Measurements from ENCODE around the gene CD22.

CD22 gene

DNA sequence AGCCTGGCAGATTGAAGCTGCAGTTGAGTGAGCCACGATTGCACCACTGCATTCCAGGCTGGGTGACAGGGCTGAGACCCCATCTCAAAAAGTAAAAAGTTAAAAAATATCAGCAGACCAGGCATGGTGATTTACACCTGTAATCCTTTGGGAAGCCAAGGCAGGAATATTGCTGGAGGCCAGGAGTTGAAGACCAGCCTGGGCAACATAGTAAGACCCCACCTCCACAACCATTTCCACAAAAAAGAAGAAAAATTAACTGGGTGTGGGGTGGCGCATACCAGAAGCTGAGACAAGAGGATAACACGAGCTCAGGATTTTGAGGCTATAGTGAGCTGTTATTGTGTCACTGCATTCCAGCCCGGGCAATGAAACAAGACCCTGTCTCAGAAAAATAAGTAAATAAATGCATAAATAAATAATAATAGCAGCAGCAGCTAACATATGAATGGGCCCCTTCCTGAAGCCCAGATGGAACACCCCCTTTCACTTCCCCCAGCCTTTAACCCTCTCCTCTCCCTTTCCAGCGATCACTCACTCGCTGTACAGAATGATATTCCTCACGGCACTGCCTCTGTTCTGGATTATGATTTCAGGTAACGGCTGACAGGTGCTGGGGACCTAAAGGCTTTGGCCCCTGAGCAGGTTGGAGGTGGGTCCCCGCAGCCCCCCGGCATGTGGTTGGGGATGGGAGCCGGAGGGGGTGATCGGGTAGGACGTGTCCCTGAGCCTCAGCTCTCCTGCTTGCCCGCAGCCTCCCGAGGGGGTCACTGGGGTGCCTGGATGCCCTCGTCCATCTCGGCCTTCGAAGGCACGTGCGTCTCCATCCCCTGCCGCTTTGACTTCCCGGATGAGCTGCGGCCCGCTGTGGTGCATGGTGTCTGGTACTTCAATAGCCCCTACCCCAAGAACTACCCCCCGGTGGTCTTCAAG, 33.9 kb upstream of the CD22 start:
- no peak overlapping the region for H3K4me3 ChIP-seq (ENCODE audit: low read length)
- no peak for DNase-seq (ENCODE audit: low read depth, low spot score)

DNA sequence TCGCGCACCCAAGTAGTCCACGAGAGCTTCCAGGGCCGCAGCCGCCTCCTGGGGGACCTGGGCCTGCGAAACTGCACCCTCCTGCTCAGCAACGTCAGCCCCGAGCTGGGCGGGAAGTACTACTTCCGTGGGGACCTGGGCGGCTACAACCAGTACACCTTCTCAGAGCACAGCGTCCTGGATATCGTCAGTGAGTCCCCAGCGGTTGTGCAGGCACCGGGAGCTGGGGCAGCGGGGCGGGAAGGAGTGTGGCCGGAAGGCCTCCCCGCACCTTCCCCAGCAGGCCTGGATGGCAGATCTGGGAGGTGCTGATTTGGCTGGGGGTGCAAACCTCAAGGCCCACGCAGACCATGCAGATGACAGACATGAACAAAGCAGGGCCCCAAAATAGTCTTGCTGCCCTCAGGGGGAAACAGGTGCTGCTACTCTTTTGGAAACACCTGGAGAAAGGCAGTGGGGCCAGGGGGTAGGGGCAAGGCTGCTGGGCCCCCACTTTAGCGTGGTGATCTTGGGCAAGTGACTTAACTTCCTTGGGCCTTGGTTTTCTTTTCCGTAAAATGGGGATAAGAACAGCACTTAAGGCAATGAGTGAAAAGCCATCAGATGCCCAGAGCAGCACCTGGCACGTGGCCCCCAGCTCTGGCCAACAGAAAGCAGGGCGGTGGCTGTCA, 33.1 kb upstream of the CD22 start:
- DNase-seq (ENCODE audit: low read depth, low spot score): peak; percentile 50
- H3K4me3 ChIP-seq (ENCODE audit: low read length): no peak overlapping the region

DNA sequence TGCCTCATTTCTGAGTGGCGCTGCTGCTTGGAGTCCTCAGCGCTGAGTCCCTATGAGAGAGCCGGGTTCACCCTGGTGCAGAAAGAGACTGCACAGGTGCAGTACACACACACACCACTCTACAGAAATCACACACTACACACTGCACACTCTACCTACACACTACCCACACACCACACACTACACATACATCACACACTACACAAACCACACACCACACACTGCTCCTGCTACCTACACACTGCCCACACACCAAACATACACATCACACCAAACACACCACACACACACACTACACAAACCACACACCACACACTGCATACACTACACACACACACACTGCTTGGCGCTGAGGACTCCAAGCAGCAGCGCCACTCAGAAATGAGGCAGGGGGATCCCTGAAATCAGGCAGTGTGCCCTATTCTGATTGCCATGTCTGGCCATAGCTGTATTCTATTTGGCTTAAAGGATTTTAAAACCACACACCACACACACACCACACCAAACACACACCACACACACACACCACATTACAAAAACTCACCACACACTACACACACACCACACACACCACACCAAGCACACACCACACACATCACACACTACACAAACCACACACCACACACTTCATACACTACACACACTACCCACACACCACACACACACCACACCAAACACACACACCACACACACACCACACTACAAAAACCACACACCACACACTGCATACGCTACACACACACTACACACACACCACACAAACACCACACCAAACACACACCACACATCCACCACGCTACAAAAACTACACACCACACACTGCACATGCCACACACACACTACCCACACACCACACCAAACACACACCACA, 32.1 kb upstream of the CD22 start:
- H3K4me3 ChIP-seq (ENCODE audit: low read length): no peak overlapping the region
- no peak for DNase-seq (ENCODE audit: low read depth, low spot score)

DNA sequence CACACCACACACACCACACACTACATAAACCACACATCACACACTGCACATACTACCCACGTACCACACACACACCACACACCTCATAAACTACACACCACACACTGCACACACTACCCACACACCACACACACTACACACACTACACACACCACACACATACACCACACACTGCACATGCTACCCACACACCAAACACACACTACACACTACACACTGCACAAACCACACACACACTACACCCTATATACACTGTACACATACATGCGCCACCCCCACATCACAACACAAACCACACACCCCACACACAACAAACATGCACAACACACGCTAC, 31.5 kb upstream of the CD22 start:
- no peak overlapping the region for H3K4me3 ChIP-seq (ENCODE audit: low read length)
- DNase-seq (ENCODE audit: low read depth, low spot score): no peak

DNA sequence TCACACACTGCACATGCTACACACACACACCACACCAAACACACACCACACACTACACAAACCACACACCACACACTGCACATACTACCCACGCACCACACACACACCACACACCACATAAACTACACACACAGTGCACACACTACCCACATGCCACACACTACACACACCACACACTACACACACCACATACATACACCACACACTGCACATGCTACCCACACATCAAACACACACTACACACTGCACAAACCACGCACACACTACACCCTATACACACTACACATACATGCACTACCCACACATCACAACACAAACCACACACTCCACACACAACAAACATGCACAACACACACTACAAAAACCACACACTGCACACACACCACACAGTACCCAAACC, 31.1 kb upstream of the CD22 start:
- no peak for DNase-seq (ENCODE audit: low read depth, low spot score)
- H3K4me3 ChIP-seq (ENCODE audit: low read length): no peak overlapping the region

DNA sequence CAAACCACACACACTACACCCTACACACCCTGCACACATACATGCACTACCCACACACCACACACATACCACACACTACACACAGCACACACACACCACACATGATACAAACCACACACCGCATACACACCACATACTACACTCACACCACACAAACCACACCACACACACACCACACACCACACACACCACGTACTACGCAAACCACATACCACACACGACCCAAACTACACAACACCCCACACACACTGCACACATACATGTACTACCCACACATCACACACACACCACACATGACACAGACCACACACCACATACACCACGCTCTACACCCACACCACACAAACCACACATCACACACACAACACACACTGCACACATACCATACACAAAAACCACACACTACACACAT, 30.4 kb upstream of the CD22 start:
- no peak overlapping the region for H3K4me3 ChIP-seq (ENCODE audit: low read length)
- no peak for DNase-seq (ENCODE audit: low read depth, low spot score)

DNA sequence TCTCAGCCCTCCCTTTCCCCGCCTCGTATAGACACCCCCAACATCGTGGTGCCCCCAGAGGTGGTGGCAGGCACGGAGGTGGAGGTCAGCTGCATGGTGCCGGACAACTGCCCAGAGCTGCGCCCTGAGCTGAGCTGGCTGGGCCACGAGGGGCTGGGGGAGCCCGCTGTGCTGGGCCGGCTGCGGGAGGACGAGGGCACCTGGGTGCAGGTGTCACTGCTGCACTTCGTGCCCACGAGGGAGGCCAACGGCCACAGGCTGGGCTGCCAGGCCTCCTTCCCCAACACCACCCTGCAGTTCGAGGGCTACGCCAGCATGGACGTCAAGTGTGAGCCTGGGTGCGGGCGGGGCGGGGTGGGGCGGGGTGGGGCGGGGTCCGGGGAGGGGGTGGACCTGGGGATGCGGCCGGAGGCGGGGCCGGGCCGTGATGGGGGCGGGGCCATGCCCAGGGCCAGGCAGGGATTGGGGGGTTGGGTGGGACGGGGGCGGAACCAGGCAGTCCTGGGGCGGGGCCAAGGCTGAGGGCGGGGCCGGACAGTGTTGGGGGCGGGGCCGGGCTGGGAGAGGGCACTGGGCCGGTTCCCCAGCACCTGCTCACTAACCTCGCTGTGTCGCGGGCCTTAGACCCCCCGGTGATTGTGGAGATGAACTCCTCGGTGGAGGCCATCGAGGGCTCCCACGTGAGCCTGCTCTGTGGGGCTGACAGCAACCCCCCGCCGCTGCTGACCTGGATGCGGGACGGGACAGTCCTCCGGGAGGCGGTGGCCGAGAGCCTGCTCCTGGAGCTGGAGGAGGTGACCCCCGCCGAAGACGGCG, 29.3 kb upstream of the CD22 start:
- H3K4me3 ChIP-seq (ENCODE audit: low read length): no peak overlapping the region
- DNase-seq (ENCODE audit: low read depth, low spot score): no peak

DNA sequence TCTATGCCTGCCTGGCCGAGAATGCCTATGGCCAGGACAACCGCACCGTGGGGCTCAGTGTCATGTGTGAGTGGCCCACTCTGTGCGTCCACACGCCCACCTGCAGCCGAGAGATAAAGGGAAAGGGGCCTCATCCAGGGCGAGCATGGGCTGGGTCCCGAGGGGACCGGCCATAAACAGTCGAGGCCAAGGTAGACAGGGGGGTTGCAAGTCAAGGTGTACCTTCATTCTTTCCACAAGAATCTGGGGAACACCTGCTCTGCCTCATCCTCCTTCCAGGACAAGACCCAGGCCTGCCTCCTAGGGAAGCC, 28.7 kb upstream of the CD22 start:
- DNase-seq (ENCODE audit: low read depth, low spot score): no peak
- no peak overlapping the region for H3K4me3 ChIP-seq (ENCODE audit: low read length)

DNA sequence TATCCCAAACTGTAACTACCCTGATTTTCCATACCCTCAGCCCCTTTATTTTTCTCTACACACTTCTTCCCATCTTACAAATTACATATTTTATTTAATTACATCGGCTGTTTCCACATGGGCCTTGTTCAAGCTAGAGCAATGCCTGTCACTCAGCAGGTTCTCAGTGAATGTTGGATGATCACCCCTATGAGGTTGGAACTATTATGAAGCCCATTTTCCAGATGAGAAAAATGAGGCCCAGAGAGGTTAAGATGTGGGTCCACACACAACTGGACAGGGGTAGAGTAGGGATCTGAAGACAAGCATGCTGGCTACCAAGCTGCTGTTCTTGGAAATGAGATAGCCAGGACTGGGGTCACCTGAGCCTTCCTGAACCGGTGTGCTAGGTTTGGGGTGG, 27.0 kb upstream of the CD22 start:
- no peak for DNase-seq (ENCODE audit: low read depth, low spot score)
- H3K4me3 ChIP-seq (ENCODE audit: low read length): no peak overlapping the region

DNA sequence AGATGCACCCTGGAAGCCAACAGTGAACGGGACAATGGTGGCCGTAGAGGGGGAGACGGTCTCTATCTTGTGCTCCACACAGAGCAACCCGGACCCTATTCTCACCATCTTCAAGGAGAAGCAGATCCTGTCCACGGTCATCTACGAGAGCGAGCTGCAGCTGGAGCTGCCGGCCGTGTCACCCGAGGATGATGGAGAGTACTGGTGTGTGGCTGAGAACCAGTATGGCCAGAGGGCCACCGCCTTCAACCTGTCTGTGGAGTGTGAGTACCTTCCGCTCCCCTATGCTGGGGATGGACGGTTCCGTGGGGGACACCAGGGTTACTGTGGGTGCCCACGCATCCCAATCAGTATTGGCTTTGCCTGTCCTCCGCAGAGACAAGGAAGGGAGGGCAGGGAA, 26.5 kb upstream of the CD22 start:
- no peak for DNase-seq (ENCODE audit: low read depth, low spot score)
- H3K4me3 ChIP-seq (ENCODE audit: low read length): no peak overlapping the region

DNA sequence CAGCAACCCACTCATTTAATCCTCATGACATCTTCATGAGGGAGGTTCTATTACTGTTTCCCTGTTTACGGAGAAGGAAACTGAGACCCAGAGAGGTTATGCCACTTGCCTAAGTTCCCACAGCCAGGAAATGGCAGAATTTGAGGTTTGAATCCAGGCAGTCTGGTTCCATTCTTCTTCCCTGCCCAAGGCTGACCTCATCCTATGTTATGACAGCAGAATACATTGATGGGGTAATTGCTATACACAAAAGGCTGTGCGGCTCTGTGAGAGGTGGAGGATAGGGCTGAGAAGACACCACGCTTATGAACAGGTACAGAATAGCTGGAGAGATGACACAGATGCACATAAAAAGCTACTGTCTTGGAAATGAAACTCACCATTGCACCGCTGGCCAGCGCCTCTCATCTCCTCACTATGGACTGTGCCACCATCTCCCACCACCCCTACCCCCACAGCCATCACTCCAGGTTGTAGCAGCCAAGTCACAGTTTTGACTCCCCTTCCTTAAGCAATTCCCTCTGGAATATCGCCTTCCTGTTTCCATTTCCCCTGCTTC, 25.6 kb upstream of the CD22 start:
- no peak overlapping the region for H3K4me3 ChIP-seq (ENCODE audit: low read length)
- DNase-seq (ENCODE audit: low read depth, low spot score): no peak

DNA sequence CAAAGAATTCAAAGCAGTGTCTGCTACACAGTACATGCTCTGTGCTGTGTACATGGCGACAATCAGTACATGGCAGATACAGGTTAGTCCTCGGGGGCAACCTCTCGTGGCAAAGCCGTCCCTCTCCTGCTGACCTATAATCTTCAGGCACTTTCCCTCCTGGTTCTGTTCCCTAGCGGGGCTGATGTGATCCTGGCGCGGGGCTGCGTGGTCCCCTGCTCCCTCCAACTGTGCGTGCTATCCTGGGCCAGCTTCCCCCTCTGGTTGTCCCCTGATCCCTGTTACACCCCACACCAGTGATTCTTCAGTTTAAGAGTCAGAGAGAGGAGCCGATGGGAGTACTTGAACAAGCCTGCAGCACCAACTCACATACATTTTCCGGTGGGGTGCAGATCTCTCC, 25.0 kb upstream of the CD22 start:
- no peak for DNase-seq (ENCODE audit: low read depth, low spot score)
- no peak overlapping the region for H3K4me3 ChIP-seq (ENCODE audit: low read length)

DNA sequence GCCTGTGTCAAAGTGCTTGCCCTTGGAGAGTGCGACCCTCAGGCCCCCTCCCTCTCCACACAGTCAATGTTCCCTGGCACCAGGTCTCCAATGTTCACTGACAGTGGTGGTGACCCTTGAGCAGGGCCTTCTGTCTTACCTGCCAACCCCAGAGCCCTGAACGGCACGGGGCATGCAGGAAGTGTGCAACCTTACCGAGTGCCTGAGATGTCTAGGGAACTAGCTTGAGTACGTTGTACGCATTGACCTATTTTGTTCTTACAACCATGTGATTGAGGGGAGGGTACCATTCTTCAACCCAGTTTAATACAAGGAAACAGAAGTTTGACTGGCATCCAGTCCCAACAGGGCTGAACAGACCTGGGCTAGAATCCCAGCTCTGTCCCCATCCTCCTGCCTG, 23.8 kb upstream of the CD22 start:
- DNase-seq (ENCODE audit: low read depth, low spot score): no peak
- H3K4me3 ChIP-seq (ENCODE audit: low read length): no peak overlapping the region

DNA sequence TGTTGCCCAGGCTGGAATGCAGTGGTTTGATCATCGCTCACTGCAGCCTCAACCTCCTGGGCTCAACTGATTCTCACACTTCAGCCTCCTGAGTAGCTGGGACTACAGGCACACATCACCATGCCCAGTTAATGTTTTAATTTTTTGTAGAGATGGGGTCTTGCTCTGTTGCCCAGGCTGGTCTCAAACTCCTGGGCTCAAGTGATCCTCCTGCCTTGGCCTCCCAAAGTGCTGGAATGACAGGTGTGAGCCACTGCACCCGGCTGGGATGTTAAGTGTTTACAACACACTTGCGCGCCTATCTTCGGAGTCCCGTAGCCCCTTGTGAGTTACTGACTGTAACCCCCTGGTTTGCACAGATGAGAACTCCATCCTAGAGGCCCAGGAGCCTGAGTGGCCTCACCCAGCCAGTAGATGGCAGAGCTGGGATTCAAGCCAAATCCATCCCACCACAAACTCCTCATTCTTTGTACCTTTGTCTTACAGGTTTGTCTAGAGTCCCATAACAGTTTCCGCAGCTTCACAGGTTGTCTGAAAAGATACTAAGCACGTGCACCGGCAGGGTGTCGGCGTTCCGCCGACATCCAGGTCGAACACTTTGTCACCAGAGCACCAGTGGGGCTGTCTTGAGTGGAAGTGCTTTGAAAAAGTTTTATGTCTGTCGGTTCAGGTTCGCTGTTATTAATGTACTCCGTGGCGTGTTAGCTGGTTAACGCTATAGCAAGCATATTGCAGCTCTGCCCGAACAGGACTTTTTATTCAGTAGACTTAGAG, 22.3 kb upstream of the CD22 start:
- H3K4me3 ChIP-seq (ENCODE audit: low read length): no peak overlapping the region
- DNase-seq (ENCODE audit: low read depth, low spot score): no peak

DNA sequence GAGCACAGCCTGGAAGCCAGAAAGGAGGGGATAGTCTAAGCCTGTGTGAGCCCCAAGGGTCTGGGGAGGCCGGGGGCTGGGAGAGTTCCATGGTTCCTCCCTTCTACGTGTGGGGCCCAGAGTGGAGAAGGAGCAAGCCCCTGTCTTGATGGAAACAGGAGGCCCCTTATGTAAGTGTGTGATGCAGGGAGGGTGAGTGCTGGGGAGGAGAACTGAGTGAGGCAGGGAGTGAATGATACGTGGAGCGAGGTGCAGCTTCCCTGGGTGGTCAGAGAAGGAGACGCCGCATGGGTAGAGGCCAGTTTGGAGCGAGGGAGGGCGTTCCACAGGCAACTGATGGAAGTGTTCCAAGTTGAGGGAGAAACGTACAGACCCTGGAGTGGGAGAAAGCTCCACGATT, 21.1 kb upstream of the CD22 start:
- no peak for DNase-seq (ENCODE audit: low read depth, low spot score)
- no peak overlapping the region for H3K4me3 ChIP-seq (ENCODE audit: low read length)

DNA sequence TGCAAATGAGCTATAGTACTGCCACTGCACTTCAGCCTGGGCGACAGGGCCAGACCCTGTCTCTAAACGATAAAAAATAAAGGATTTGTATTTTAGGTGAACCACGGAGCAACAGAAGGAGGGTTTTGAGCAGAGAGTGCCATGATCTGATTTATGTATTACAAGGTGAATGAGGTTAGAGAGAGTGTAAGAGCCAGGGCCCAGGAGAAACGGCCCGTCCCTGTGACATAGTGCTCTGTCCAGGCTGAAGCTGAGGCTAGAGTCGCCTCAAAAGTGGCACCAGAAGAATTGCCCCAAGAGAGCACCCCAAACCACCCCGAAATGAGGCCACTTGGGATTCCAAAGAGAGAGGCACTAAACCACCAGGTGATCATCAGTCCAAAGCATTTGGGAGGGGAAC, 20.1 kb upstream of the CD22 start:
- no peak overlapping the region for H3K4me3 ChIP-seq (ENCODE audit: low read length)

DNA sequence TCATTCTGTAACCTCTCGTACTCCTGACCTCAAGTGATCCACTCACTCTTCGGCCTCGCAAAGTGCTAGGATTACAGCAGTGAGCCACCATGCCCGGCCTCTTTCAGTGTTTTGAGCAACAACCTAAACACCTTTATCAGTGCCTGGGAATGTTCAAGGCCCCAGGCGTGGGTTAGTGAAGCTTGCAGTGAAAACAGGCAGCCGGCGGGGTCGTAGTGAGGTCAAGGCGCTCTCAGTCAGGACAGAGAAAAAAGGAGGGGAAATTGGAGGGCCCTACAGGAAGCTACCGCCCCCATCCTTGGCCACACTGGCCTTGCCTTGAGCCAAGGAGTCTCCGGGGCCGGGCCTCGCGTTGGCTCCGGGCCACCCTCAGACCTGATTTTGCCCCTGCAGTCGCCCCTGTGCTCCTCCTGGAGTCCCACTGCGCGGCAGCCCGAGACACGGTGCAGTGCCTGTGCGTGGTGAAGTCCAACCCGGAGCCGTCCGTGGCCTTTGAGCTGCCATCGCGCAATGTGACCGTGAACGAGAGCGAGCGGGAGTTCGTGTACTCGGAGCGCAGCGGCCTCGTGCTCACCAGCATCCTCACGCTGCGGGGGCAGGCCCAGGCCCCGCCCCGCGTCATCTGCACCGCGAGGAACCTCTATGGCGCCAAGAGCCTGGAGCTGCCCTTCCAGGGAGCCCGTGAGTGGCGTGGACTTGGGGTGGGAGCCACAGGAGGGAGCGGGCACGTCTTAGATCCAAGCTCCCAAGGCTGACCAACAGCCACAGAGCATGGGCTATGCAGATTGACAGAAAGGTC, 19.3 kb upstream of the CD22 start:
- H3K4me3 ChIP-seq (ENCODE audit: low read length): no peak overlapping the region
- DNase-seq (ENCODE audit: low read depth, low spot score): no peak

More for the DNA sequence above, 20.1 kb upstream of the CD22 start:
- no peak for DNase-seq (ENCODE audit: low read depth, low spot score)

DNA sequence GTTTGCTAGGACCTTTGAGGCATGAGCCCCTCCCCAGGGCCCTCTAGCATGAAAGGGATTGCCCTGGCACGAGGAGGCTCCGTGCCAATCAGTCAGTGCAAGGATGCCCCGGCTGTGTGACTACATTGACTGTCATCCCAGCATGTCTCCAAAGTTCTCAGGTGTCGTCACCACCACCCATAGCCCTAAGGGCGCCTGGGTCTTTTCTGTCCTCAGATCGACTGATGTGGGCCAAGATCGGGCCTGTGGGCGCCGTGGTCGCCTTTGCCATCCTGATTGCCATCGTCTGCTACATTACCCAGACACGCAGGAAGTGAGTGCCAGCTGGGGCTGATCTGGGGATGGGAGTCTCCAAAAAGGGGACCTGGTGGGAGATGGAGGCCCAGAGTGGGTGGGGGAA, 18.7 kb upstream of the CD22 start:
- H3K4me3 ChIP-seq (ENCODE audit: low read length): no peak overlapping the region
- DNase-seq (ENCODE audit: low read depth, low spot score): peak; percentile 65
